Muscle of back (tissue), 13 donors: ENCODE measurements around the gene RUSC1. TPM values are rescaled to one million over a fixed set of nuclear protein-coding genes. Genes with fewer than 3 reads are reported as not detected.
"Not testable (repeated sequence)": the region's sequence is repeated elsewhere in the genome, so short reads cannot be mapped to it uniquely, and the experiment has no call there.

Experiments used
- DNase-seq, 3 donors: peaks; one replicate each; pipeline versions ENCODE4 v3.0.0 to v3.0.0-alpha.2; 2013
- long read RNA-seq, 9 donors: transcript quantifications; one replicate each; lab custom pipeline, GENCODE V29; 2026
- polyA plus RNA-seq, 10 donors: library from polyadenylated mRNA; unstranded; fragments of 120-200 nt; gene quantifications; one replicate each; pipeline ENCODE4 v1.2.1, GENCODE V29; 2013; ENCODE audit not compliant: insufficient read length in 10 of 10

The RUSC1 gene, protein sequence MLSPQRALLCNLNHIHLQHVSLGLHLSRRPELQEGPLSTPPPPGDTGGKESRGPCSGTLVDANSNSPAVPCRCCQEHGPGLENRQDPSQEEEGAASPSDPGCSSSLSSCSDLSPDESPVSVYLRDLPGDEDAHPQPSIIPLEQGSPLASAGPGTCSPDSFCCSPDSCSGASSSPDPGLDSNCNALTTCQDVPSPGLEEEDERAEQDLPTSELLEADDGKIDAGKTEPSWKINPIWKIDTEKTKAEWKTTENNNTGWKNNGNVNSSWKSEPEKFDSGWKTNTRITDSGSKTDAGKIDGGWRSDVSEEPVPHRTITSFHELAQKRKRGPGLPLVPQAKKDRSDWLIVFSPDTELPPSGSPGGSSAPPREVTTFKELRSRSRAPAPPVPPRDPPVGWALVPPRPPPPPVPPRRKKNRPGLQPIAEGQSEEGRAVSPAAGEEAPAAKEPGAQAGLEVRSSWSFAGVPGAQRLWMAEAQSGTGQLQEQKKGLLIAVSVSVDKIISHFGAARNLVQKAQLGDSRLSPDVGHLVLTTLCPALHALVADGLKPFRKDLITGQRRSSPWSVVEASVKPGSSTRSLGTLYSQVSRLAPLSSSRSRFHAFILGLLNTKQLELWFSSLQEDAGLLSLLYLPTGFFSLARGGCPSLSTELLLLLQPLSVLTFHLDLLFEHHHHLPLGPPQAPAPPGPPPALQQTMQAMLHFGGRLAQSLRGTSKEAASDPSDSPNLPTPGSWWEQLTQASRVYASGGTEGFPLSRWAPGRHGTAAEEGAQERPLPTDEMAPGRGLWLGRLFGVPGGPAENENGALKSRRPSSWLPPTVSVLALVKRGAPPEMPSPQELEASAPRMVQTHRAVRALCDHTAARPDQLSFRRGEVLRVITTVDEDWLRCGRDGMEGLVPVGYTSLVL
- polyA plus RNA-seq = 10 to 100 TPM; 20.5 to 30.4 (median 26.7) TPM
- long read RNA-seq, donor 1, partial matches to known transcripts = 5 of 11 reads
- long read RNA-seq, donor 1, other reads (novel, unspliced or antisense) = 0 of 11 reads
- long read RNA-seq, donor 2 = 0 reads
- long read RNA-seq, donor 3 = 0 reads
- long read RNA-seq, donor 4, partial matches to known transcripts = 0 of 4 reads
- long read RNA-seq, donor 4, other reads (novel, unspliced or antisense) = 0 of 4 reads
- long read RNA-seq, donor 5, partial matches to known transcripts = 5 of 10 reads
- long read RNA-seq, donor 5, other reads (novel, unspliced or antisense) = 0 of 10 reads
- long read RNA-seq, donor 6, partial matches to known transcripts = 0 of 6 reads
- long read RNA-seq, donor 6, other reads (novel, unspliced or antisense) = 0 of 6 reads
- long read RNA-seq, donor 7, partial matches to known transcripts = 5 of 8 reads
- long read RNA-seq, donor 7, other reads (novel, unspliced or antisense) = 0 of 8 reads
- long read RNA-seq, donor 8, partial matches to known transcripts = 8 of 12 reads
- long read RNA-seq, donor 8, other reads (novel, unspliced or antisense) = 0 of 12 reads
- long read RNA-seq, donor 9 = 0 reads

DNA sequence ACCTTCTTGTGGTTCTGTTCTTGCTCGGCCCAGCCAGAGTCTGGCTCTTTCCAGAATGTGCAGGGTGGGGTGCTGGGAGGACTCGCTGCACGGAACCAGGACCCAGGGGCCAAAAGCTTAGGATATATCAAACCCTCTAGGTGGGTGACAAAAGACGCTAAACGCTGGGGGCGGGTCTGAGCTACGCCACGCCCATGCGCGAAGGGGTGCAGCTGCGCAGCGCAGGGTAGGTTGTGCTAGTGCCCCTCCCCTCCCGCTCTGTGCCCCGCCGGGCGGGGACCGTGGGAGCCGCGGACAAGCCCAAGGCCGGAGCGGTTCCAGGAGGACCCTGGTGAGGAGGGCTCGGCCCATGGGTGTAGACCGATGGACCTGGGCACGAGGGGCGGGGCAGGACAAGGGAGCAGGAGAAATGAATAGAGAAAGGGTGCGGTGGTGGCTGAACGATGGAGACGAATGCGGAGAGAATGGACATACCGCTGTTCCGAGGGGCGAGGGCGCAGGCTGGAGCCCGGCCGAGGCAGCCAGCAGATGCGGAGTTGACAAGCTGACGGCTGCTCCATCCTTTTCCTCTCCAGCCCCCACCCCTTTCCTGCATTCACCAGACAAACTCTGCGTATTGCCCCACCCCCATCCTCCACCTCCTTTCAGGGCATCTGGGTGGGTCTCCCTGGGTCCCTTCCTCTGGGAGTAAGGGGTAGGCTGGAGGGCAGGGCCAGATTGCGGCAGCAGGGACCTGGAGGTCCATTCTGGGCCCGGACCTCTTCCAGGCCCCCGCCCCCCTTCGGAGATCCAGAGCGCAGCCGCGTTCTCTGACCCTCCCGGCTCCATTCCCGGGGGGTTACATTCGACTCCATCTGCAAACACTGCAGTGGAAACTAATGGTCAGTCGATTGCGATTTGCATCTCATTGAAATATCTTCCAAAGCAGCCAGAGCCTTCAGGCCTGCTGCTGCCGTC lies at the start of gene RUSC1:
Gene RUSC1 (plus strand): TSS at position 234 of the 957 bp plus-strand sequence. CDS start 880 bp downstream, outside the sequence.
- peak; percentile 77 to 94 (median 90) for DNase-seq

DNA sequence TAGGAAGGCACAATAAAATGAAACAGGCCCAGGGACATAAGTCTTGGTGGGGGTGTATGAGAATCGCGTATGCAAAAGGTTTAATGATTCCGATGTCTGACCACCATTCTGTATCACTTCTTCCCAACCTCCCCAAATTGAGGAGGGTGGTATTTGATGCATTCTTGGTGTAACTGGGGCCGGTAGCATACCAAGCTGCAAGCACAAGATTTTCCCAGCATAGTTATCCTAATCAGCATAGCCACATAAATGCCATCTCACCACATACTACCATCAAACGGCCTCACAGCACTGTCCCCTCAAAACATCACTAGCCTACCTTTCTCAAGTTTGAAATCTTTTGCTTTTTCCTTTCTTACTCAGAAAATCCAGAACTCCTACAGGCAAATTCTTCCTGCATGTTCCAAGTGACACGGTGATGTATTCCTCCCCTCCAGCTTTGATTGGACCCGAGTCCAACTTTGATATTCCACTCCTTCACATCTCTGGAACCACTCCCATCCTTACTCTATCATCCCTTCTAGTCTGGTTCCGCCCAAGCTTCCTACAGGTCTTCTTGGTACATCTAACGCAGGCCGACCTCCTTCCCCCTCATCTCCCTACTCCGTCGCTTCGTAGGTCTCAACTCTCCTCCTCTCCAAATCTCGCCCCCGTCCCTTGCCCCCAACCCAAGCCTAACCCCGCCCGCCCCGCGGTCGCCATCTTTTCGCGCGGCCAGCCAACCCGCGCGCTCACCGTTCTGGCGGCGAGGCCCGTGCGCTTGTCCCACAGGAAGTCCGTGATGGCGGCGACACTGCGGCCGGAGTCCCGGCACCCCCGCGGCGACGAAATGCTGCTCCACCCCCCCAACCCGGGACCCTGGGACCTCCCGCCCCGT lies 48.0 kb upstream of the RUSC1 start:
- DNase-seq = peak in 2 of 3 donors; percentile 66 to 80

DNA sequence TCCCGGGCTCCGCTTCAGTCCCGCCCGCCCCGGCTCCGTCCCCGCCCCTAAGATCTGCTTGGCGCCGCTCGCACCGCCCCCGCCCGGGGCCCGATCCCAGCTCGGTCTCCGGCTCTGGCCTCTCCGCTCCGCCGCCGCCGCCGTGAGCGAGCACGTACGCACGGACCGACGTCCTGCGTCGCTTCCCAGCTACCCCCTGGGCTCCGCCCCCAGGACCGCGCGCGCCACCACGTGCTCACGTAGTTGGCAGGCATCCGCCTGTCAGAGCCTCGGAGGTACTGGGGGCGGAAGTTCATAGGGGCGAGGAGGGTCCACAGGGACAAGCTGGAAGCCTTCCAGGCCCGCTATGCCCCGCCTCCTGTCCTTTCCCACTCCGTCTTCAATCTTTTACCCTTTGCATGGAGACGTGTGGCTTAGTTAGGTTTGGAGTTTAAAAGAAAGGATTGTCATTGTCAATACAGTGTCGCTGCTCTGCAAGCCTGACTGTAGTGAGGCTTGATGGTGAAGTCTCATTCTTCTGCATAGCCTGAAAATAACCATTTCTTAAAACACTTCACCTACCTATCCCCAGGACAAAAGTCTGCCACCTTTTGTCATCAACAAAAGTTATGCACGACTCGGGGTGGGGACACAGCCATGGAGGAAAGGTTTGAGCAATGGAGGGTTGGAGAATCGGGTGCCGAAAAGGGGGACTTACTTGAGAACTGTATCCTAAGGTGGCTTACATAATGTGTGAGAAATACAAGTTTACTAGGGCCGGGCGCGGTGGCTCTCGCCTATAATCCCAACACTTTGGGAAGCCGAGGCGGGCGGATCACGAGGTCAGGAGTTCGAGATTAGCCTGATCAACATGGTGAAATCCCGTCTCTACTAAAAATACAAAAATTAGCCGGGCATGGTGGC lies 47.1 kb upstream of the RUSC1 start, which contains the start of gene CLK2:
Gene CLK2 (minus strand): TSS at position 162 of the 903 bp plus-strand sequence. CDS start 2,527 bp downstream, outside the sequence.
- DNase-seq = peak; percentile 95 to 98 (median 96)

GRCh38 chr1:155277070-155277901 lies 43.4 kb upstream of the RUSC1 start, which contains the start of gene HCN3:
HCN3 (plus strand) TSS chr1:155277463; CDS start chr1:155277591, 128 bp downstream.
- peak; percentile 96 to 99 (median 98) for DNase-seq

- DNase-seq = peak in 1 of 3 donors; percentile 80
These were observed 42.6 kb upstream of the RUSC1 start for GRCh38 chr1:155277902-155278688.

GRCh38 chr1:155278689-155279160 lies 42.0 kb upstream of the RUSC1 start:
- no peak for DNase-seq

- DNase-seq = no peak
These were observed 41.4 kb upstream of the RUSC1 start for GRCh38 chr1:155279268-155279667.

DNA sequence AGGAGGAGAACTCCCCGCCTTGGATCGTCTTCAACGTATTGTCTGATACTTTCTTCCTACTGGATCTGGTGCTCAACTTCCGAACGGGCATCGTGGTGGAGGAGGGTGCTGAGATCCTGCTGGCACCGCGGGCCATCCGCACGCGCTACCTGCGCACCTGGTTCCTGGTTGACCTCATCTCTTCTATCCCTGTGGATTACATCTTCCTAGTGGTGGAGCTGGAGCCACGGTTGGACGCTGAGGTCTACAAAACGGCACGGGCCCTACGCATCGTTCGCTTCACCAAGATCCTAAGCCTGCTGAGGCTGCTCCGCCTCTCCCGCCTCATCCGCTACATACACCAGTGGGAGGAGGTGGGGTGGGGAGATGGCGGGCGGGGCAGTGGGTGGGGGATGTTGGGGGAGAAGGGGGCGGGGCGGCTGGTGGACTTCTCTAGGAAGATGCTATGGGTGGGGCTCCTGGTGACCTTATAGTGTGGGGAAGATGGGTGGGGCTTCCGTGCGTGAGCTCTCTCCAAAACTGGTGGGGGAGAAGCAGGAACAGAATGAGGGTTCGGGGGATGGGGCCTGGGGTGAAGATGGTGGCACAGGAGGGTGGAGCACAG lies 38.1 kb upstream of the RUSC1 start:
- no peak for DNase-seq

DNA sequence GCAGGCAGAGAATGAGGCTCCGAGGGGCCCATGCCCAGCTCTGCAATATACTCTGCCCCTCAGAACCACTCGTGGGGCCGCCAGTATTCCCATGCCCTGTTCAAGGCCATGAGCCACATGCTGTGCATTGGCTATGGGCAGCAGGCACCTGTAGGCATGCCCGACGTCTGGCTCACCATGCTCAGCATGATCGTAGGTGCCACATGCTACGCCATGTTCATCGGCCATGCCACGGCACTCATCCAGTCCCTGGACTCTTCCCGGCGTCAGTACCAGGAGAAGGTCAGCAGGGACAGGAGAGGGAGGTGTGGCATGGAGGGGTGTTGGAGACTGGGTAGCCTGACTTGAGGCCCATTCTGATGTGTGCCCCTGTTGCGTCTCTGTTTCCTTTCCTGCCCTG lies 36.2 kb upstream of the RUSC1 start:
- DNase-seq = no peak

- no peak for DNase-seq
These were observed 35.6 kb upstream of the RUSC1 start for GRCh38 chr1:155285063-155285462.

DNA sequence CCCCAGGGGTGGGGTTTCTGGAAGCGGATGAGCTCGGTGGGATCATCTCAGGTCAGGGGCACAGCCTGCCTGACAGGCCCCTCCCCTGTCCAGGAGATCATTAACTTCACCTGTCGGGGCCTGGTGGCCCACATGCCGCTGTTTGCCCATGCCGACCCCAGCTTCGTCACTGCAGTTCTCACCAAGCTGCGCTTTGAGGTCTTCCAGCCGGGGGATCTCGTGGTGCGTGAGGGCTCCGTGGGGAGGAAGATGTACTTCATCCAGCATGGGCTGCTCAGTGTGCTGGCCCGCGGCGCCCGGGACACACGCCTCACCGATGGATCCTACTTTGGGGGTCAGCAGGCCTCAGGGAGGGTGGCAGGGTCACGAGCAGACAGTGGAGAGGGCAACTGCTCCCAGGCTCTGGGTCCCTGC lies 35.1 kb upstream of the RUSC1 start:
- DNase-seq = no peak

- no peak for DNase-seq
These were observed 34.1 kb upstream of the RUSC1 start for GRCh38 chr1:155286544-155286943.

DNA sequence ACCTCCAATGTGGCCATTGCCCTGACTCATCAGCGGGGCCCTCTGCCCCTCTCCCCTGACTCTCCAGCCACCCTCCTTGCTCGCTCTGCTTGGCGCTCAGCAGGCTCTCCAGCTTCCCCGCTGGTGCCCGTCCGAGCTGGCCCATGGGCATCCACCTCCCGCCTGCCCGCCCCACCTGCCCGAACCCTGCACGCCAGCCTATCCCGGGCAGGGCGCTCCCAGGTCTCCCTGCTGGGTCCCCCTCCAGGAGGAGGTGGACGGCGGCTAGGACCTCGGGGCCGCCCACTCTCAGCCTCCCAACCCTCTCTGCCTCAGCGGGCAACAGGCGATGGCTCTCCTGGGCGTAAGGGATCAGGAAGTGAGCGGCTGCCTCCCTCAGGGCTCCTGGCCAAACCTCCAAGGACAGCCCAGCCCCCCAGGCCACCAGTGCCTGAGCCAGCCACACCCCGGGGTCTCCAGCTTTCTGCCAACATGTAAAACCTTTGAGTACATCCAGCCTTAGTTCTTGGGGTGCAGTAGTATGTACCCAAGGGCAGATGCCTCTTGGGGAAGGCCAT lies 32.6 kb upstream of the RUSC1 start:
- no peak for DNase-seq

DNA sequence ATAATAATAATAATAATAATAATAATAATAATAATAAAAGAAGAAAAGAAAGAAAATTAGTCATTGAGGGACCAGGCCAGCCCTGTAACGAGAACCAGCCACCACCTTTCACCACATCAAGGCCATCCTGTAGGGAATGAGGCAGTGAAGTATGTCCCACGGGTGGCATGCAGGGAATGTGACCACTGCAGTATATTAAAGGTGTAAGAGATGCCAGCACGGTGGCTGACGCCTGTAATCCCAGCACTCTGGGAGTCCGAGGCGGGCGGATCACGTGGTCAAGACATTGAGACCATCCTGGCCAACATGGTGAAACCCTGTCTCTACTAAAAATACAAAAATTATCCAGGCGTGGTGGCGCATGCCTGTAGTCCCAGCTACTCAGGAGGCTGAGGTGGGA lies 29.7 kb upstream of the RUSC1 start:
- not testable (repeated sequence) for DNase-seq
